Measurements from ENCODE around the gene LGALS7.
A peak's percentile ranks its signal among the peaks of the same experiment; 100 is the strongest.
"Not testable (repeated sequence)": the region's sequence is repeated elsewhere in the genome, so short reads cannot be mapped to it uniquely, and the experiment has no call there.

Gene LGALS7

DNA sequence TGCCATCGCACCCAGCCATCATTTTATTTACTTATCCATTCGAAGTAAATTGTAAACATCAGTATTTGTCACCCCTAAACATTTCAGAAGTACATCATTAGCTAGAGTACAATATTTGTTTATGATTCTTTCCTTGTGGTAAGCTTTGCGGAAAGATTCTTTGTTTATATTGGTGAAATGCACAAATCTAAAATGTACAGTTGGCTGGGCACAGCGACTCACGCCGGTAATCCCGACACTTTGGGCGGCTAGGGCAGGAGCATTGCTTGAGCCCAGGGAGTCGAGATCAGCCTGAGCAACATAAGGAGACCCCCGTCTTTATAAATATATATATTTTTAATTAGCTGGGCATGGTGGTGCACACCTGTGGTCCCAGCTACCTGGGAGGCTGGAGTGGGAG lies 25.8 kb upstream of the LGALS7 start:
- no peak for DNase-seq

DNA sequence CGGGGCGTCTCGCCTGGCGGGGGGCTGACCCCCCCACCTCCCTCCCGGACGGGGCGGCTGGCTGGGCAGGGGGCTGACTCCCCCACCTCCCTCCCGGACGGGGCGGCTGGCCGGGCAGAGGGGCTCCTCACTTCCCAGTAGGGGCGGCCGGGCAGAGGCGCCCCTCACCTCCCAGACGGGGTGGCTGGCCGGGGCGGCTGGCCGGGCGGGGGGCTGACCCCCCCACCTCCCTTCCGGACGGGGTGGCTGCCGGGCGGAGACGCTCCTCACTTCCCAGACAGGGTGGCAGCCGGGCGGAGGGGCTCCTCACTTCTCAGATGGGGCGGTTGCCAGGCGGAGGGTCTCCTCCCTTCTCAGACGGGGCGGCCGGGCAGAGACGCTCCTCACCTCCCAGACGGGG lies 24.5 kb upstream of the LGALS7 start:
- not testable (repeated sequence) for DNase-seq

DNA sequence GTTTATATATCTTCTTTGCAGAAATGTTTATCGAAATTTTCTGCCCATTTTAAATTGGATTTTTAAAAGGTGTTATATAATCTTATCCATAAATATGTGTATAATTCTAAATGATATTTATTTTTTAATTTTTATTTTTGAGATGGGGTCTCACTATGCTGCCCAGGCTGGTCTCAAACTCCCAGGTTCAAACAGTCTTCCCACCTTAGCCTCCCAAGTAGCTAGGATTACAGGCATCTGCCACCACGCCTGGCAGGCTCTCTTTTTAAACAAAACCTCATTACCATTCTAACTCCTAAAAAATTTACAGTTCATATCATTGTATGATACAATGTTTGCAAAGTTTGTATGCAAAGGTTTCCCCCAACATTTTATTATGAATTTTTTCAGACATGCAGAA lies 22.8 kb upstream of the LGALS7 start:
- no peak for DNase-seq

DNA sequence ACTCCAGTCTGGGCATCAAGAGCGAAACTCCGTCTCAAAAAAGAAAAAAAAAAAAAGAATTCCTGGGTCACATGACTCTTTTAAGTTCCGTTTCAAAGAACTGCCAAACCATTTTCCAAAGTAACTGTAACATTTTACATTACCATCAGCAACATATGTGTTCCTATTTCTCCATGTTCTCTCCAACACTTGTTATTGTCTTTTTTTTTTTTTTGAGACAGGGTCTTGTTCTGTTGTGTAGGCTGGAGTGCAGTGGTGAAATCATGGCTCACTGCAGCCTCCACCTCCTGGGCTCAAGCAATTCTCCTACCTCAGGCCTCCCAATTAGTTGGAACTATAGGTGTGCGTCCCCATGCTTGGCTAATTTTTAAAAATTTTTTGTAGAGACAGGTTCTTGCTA lies 22.2 kb upstream of the LGALS7 start:
- no peak for DNase-seq

DNA sequence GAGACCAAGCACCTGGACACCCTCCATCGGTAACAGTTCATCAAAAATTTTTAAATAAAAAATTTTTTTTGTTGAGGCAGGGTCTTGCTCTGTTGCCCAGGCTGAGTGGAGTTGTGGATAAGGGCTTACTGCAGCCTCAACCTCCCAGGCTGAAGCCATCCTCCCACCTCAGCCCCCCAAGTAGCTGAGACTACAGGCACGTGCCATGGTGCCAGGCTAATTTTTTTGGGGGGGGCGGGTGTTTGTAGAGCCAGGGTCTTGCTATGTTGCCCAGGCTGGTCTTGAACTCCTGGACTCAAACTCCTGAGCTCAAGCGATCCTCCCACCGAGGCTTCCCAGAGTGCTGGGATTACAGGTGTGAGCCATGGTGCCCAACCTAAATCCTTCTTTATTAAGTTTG lies 20.4 kb upstream of the LGALS7 start:
- DNase-seq, result no peak

DNA sequence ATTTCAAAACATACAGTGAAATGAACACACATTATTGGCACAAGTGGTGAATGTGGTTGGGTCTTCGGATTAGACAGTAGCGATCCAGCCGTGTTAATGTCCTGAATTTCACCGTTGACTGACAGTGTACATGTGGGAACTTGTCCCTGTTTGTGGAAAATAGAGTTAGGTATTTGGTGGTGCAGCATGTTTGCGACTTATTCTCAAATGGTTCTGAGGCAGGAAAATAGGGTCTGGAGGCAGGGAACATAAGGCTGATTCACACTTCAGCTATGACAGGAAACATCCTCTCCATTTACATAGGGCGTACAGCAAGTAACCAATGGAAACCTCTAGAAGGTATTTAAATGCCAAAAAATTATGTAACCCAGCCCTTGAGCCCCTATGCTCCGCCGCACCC lies 19.9 kb upstream of the LGALS7 start:
- DNase-seq, result peak; percentile 38

DNA sequence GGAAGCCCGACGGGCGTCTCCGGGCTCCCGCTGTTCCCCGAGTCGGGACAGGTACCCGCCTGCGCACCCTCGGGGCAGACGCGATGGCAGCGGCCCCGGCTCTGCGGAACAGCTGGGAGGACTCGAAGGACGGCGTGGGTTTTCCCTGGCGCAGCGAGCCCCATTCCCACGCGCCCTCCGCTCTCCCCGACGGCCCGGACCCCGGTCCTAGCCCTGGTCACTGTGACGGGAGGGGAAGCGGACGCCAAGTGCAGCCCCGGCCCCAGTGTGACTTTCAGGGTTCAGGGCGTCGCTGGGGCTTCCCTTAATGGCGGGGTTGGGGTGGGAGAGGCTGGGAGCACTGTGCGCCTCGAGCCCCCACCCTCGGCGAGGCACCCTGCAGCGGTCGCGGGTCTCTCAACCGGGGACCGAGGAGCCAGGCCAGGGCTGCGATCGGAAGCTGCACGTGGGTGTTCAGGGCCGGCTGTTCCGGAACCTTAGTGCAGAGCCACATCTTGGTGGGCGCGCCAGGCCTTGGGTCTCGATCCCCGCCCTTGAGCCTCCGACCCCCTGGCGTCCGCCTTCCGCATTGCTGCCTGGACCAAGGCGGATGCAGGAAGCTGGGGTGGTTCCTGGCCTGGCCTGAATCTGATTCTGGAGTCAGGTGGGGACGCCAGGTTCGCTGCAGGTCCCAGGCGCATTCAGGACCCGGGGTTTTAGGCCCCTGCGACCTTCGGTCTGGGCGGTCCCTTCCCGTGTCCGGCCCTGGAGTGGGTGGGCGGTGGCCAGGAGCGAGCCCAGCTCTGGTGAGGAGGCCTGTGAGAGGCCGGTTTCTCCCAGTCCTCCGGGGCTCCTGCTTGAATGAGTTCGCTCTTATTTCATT lies 19.2 kb upstream of the LGALS7 start:
- DNase-seq, result no peak

DNA sequence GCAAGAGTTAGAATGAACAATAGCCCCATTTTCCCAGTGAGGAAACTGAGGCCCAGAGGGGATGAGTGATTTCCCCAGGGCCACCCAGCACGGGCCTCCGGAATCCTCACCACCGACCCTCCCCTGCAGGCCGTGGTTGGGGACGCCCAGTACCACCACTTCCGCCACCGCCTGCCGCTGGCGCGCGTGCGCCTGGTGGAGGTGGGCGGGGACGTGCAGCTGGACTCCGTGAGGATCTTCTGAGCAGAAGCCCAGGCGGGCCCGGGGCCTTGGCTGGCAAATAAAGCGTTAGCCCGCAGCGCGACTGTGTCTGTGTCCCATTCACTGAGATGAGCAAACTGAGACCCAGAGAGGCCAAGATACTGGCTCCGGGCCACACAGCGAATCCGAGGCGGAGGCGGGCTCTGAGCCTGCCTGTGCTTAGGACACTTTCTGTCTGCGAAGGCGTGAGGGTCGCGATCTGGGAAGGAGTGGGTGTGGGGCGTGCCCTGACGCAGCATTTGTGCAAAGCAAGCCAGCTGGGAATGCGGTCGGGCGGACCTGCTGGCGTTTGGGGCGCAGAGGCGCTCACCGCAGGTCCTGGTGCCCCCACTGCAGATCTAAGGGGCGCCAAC lies 18.2 kb upstream of the LGALS7 start:
- DNase-seq, result not testable (repeated sequence)

DNA sequence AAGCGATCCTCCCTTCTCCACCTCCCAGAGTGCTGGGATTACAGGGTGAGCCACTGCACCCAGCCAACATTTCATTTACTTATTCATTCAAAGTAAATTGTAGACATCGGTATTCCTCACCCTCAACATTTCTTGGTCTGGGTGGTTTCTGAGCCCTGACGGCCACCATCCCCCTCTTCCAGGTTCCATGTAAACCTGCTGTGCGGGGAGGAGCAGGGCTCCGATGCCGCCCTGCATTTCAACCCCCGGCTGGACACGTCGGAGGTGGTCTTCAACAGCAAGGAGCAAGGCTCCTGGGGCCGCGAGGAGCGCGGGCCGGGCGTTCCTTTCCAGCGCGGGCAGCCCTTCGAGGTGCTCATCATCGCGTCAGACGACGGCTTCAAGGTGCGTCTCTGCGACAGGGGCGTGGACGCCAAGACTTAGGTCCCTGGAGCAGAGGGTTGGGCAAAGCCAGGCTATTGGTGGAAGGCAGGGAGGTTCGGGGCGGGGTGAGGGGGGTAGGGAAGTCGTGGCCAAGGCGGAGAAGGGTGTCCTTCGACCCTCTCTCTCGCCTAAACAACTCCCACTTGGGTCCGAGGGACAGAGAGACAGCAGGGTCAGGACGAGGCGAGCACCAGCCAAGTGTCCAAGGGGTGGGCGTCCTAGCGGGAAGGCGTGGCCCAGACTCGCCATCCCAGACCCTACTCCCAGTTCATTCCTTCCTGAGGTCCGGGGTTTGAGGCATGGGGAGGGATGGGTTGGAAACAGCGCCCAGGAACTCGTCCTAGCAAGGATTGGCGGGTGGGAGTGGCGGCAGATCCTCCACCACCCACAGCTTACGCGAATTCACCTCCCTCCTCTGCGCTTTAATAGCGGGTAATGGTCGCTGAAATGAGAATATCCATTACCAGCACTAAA lies 17.4 kb upstream of the LGALS7 start:
- DNase-seq, result not testable (repeated sequence)

DNA sequence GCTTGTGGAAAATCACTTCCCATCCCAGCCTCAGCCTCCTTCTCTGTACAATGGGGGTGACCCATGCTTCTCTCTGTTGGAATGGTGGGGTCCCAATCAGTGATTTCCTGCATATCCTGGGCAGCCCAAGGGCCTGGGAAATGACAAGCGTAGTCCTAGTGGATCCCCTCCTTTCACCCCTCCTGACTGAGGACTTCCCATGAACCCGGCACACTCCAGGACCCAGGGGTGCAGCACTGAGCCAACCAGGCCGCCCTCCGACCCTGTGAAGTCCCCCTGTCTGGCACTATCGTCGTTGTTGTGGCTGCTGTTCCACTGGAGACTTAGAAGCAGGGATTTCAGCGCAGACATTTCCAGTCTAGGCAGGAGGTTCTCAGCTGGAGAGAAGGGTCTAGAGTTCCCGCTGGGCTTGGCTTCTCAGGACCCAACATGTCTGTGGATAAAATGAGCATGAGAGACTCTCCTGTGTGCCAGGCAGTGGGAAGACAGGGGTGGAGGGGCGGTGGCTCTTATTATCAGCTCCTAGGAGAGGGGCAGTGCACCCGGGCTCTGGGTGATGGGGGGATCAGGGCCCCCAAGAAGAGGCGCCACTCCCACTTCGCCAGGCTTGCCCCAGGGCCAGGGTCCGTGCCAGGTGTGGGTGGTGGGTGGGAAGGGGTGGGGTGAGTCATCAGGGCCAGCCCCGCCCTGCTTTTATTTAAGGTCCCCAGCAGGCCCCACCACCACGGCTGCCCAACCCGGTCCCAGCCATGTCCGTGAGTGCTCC lies 15.3 kb upstream of the LGALS7 start, which contains the start of gene LGALS7B:
Gene LGALS7B (plus strand): TSS at position 723 of the 766 bp plus-strand sequence. CDS start 27 bp downstream, at position 750.
- no peak for DNase-seq

DNA sequence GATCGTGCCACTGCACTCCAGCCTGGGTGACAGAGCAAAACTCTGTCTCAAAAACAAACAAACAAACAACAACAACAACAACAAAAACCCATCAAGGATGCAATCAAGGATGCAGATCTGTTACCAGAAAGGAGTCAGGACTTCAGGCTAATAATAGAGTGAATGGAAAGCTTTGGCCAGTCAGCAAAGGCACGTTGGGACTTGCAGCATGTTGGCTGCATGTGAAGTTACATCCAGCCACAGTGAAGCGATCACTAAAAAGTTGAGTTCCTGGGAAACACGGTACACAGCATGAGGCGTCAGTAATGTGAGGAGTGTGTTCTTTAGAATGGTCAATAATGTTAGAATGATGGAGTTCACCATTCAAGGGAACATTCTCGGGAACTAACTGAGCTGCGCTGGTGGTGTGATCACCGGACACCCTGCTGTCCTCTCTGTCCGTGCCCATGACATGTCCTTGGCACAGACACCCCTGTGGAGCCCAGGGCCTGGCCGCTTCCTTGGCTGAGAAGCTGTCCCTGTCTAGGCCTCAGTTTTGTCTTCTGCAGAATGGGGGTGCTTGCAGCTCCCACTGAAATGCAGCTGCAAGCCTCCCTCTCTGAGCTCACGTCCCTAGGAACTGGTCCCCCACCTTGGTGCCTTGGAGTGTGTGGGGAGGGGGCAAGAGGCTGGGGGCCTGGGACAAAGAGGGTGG lies 13.4 kb upstream of the LGALS7 start:
- DNase-seq, result no peak

DNA sequence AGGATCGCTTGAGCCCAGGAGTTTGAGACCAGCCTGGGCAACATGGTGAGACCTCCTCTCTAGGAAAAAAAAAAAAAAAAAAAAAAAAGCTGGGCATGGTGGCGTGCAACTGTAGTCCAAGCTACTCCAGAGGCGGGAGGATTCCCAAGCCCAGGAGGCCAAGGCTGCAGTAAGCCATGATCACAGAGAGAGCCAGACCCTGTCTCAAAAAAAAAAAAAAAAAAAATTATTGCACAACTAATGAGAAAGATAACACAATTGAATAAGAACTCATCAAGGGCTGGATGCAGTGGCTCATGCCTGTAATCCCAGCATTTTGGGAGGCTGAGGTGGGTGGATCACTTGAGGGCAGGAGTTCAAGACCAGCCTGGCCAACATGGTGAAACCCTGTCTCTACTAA lies 12.7 kb upstream of the LGALS7 start:
- not testable (repeated sequence) for DNase-seq

DNA sequence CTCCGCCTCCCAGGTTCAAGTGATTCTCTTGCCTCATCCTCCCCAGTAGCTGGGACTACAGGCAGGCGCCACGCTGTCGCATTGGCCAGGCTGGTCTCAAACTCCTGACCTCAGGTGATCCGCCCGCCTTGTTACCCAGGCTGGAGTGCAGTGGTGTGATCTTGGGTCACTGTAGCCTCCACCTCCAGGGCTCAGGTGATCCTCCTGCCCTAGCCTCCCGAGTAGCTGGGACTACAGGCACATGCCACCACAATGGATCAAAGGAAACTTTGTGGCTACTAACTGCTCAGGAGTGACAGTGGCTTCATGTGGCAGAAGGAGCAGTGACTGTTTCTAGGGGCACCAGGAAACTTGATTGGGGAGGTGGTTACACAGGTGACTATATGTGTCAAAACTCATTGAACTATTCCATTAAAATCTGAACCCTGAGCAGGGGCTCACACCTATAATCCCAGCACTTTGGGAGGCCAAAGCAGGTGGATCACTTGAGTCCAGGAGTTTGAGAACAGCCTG lies 11.9 kb upstream of the LGALS7 start:
- no peak for DNase-seq

DNA sequence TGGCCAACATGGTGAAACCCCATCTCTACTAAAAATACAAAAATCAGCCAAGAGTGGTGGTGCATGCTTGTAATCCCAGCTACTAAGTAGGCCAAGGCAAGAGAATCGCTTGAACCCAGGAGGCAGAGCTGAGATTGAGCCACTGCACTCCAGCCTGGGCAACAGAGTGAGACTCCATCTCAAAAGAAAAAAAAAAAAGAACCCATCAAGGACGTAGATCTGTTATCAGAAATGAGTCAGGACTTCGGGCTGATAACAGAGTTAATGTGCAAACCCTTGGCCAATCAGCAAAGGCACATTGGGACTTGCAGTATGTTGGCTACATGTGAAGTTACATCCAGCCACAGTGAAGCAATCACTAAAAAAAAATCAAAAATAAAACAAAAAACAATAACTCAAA lies 10.9 kb upstream of the LGALS7 start:
- peak; percentile 54 for DNase-seq

DNA sequence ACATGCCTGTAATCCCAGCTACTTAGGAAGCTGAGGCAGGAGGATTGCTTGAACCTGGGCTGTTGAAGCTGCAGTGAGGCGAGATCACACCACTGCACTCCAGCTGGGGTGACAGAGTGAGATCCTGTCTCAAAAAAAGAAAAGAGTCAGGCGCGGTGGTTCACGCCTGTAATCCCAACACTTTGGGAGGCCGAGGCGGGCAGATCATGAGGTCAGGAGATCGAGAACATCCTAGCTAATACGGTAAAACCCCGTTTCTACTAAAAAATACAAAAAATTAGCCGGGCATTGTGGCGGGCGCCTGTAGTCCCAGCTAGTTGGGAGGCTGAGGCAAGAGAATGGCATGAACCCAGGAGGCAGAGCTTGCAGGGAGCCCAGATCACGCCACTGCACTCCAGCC lies 8.9 kb upstream of the LGALS7 start:
- not testable (repeated sequence) for DNase-seq

DNA sequence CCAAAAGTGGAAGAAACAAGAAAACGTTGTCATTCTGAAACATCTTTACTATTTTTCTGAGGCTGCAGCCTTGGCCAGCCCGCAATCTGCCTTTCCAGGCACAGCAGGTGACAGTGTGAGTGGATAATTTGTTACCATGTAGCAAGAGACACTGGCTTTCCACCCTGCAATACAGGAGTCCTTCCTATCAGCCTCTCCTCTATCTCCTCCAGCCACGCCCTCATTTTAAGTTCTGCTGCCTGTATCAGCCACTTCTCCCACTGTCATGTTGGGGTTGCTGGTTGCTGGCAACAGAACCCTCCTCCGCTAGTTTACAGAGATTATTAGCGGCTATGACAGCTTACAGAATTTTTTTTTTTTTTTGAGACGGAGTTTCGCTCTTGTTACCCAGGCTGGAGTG lies 7.7 kb upstream of the LGALS7 start:
- no peak for DNase-seq

DNA sequence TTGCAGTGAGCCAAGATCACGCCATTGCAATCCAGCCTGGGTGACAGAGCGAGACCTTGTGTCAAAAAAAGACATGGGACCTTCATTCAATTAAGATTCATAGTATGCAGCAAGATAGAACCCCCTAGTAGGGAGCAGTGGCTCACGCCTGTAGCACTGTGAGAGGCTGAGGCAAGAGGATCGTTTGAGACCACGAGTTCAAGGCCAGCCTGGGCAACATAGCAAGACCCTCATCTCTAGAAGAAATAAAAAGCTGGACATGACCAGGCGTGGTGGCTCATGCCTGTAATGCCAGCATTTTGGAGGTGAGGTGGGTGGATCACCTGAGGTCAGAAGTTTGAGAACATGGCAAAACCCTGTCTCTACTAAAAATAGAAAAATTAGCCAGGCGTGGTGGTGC lies 7.1 kb upstream of the LGALS7 start:
- no peak for DNase-seq

DNA sequence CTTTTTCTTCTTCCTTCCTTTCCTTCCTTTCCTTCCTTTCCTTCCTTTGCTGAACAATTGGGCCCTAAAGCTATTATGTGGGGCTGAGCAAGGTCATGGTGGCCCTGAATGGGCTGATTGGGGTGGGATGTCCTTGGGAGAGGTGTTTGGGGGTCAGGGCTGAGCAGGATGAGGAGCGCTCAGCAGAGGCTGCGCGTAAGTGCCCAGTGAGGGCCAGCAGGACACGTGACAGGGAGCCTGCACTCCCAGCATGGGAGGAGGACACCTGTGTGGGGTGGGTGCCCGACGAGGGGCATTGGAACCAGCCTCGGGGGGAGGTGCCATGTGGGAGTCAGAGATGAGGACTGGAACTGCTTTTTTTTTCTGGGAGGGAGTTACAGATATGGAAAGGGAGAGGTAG lies 5.4 kb upstream of the LGALS7 start:
- DNase-seq, result no peak

DNA sequence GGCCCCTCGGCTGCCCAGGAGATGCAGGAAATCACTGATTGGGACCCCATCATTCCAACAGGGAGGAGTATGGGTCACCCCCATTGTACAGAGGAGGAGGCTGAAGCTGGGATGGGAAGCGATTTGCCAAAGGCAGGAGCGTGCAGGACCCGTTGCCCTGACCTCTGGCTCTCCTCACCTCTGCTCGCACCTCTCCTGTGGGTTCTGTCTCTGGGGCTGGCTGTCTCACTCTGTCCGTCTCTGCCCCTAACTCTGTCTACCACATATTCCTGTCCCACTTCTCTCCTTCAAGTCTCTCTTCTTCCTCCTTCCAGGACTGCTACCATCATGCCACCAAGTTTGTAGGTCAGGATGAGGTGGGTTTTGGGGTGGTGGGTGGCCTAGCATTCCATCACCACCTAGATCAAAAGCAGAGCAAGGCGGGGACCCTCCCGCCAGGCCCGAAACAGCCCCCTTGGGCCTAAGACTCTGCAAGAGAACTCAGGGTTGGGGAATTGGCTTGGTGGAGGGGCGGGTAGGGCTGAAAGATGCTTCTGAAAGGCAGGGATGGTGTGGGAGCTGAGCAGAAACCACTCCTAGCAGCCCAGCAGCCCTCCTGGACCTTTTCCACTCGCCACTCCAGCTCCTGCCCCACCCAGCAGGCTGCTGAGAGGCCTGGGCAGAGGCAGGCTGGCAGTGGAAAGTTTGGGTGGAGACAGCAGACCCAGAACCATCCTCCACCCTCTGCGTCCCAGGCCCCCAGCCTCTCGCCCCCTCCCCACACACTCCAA lies 1.0 kb upstream of the LGALS7 start:
- no peak for DNase-seq

DNA sequence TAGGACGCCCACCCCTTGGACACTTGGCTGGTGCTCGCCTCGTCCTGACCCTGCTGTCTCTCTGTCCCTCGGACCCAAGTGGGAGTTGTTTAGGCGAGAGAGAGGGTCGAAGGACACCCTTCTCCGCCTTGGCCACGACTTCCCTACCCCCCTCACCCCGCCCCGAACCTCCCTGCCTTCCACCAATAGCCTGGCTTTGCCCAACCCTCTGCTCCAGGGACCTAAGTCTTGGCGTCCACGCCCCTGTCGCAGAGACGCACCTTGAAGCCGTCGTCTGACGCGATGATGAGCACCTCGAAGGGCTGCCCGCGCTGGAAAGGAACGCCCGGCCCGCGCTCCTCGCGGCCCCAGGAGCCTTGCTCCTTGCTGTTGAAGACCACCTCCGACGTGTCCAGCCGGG lies 1.7 kb downstream of the LGALS7 start:
- not testable (repeated sequence) for DNase-seq

DNA sequence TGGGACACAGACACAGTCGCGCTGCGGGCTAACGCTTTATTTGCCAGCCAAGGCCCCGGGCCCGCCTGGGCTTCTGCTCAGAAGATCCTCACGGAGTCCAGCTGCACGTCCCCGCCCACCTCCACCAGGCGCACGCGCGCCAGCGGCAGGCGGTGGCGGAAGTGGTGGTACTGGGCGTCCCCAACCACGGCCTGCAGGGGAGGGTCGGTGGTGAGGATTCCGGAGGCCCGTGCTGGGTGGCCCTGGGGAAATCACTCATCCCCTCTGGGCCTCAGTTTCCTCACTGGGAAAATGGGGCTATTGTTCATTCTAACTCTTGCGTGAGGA lies 2.4 kb downstream of the LGALS7 start:
- DNase-seq, result not testable (repeated sequence)

Data from NCI-H226 (cell line).